ENCODE data around the gene CDH15. TPM values are rescaled to one million over a fixed set of nuclear protein-coding genes. Genes with fewer than 3 reads are reported as not detected.

Gene CDH15
- polyA plus RNA-seq, 1 donor from 2014 or later = not detected

DNA sequence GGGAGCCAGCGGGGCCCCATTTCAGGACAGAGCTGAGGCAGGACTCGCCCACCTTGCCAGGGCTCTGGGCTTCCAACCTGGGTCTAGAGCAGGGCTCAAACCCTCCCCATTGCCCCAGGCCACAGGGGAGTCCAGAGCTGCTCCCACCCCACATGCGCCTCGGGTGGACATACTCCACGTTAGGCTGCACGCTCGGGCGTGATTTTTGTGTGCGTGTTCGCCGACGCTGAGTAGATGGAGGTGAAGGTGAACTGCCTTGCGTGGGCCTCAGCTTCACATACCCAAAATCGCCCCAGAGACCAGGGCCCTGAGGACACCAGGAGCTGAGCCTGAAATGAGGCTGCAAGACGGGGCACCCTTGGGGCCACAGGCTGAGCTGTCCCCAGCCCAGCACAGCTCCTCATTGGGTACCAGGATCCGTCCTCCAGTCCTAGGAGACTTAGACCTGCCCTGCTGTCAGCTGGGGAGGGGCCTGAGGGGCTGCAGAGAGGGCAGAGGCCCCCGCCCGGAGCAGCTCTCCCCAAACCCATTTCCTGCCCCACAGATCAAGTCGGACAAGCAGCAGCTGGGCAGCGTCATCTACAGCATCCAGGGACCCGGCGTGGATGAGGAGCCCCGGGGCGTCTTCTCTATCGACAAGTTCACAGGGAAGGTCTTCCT lies 8.2 kb downstream of the CDH15 start:
- Histone ChIP-seq H3K4me2 (ENCODE audit: low read length) (no peak overlapping the region), H3K36me3 (ENCODE audit: insufficient read depth, low read length) (no peaks in the 10 kb centered on the region), H4K20me1 (ENCODE audit: insufficient read depth) (no peaks in the 10 kb centered on the region), H3K9me2 (ENCODE audit: insufficient read depth, low read length) (no peaks in the 10 kb centered on the region), H3K9me3 (ENCODE audit: low read length) (no peaks in the 10 kb centered on the region), H3K9ac (ENCODE audit: low read length) (no peak overlapping the region), H3K27me3 (ENCODE audit: insufficient read depth, low read depth, low read length) (no peaks in the 10 kb centered on the region), H3K79me2 (replicated peaks; ENCODE audit: insufficient read depth, low read length) (no peaks in the 10 kb centered on the region), H3K27ac (ENCODE audit: low read length) (no peak overlapping the region), H2AFZ (ENCODE audit: low read depth, low read length) (no peak overlapping the region), H3F3A (ENCODE audit: insufficient read depth, low read length, poor library complexity, severe bottlenecking) (no peaks in the 10 kb centered on the region), H3K4me3 (ENCODE audit: low read length) (no peak overlapping the region)
- TF ChIP-seq, protein P1, sequence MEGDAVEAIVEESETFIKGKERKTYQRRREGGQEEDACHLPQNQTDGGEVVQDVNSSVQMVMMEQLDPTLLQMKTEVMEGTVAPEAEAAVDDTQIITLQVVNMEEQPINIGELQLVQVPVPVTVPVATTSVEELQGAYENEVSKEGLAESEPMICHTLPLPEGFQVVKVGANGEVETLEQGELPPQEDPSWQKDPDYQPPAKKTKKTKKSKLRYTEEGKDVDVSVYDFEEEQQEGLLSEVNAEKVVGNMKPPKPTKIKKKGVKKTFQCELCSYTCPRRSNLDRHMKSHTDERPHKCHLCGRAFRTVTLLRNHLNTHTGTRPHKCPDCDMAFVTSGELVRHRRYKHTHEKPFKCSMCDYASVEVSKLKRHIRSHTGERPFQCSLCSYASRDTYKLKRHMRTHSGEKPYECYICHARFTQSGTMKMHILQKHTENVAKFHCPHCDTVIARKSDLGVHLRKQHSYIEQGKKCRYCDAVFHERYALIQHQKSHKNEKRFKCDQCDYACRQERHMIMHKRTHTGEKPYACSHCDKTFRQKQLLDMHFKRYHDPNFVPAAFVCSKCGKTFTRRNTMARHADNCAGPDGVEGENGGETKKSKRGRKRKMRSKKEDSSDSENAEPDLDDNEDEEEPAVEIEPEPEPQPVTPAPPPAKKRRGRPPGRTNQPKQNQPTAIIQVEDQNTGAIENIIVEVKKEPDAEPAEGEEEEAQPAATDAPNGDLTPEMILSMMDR (IDR thresholded peaks at IDR 0.05; ENCODE audit: poor library complexity, severe bottlenecking) = no peak
- no peak for TF ChIP-seq POLR2AphosphoS5 (IDR thresholded peaks at IDR 0.05)
- no peak for TF ChIP-seq RAD21 (conservative IDR thresholded peaks at IDR 0.05)
- TF ChIP-seq EZH2 (IDR thresholded peaks at IDR 0.05; ENCODE audit: borderline replicate concordance, insufficient read depth, low read length, poor library complexity, severe bottlenecking) = no peak
- no peak for TF ChIP-seq MXI1 (conservative IDR thresholded peaks at IDR 0.05; ENCODE audit: poor library complexity, severe bottlenecking)
- TF ChIP-seq, protein P2, sequence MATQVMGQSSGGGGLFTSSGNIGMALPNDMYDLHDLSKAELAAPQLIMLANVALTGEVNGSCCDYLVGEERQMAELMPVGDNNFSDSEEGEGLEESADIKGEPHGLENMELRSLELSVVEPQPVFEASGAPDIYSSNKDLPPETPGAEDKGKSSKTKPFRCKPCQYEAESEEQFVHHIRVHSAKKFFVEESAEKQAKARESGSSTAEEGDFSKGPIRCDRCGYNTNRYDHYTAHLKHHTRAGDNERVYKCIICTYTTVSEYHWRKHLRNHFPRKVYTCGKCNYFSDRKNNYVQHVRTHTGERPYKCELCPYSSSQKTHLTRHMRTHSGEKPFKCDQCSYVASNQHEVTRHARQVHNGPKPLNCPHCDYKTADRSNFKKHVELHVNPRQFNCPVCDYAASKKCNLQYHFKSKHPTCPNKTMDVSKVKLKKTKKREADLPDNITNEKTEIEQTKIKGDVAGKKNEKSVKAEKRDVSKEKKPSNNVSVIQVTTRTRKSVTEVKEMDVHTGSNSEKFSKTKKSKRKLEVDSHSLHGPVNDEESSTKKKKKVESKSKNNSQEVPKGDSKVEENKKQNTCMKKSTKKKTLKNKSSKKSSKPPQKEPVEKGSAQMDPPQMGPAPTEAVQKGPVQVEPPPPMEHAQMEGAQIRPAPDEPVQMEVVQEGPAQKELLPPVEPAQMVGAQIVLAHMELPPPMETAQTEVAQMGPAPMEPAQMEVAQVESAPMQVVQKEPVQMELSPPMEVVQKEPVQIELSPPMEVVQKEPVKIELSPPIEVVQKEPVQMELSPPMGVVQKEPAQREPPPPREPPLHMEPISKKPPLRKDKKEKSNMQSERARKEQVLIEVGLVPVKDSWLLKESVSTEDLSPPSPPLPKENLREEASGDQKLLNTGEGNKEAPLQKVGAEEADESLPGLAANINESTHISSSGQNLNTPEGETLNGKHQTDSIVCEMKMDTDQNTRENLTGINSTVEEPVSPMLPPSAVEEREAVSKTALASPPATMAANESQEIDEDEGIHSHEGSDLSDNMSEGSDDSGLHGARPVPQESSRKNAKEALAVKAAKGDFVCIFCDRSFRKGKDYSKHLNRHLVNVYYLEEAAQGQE (IDR thresholded peaks at IDR 0.05; ENCODE audit: borderline replicate concordance) = no peak
- TF ChIP-seq TAF1 (IDR thresholded peaks at IDR 0.05; ENCODE audit: low read depth) = no peak
- no peak for TF ChIP-seq EP300 (conservative IDR thresholded peaks at IDR 0.05; ENCODE audit: poor library complexity, severe bottlenecking)
- no peak for TF ChIP-seq SMC3 (conservative IDR thresholded peaks at IDR 0.05; ENCODE audit: poor library complexity)

DNA sequence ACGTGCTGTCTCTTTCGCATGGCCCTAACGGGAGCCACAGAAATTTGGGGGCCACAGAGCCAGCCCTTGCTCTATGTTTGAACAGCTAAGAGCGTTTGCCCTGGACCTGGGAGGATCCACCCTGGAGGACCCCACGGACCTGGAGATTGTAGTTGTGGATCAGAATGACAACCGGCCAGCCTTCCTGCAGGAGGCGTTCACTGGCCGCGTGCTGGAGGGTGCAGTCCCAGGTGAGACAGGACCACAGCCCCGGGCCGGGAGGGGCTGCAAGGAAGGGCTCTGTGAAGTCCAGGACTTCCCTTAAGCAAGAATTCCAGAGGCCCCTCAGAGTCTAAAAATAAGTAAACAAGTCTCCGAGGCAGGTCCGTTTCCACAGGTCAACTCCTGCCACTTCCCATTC lies 11.9 kb downstream of the CDH15 start:
- TF ChIP-seq SMC3 (conservative IDR thresholded peaks at IDR 0.05; ENCODE audit: poor library complexity) (no peak), EP300 (conservative IDR thresholded peaks at IDR 0.05; ENCODE audit: poor library complexity, severe bottlenecking) (no peak), TAF1 (IDR thresholded peaks at IDR 0.05; ENCODE audit: low read depth) (no peak), EZH2 (IDR thresholded peaks at IDR 0.05; ENCODE audit: borderline replicate concordance, insufficient read depth, low read length, poor library complexity, severe bottlenecking) (no peak), POLR2AphosphoS5 (IDR thresholded peaks at IDR 0.05) (no peak), MXI1 (conservative IDR thresholded peaks at IDR 0.05; ENCODE audit: poor library complexity, severe bottlenecking) (no peak)
- TF ChIP-seq, protein P2 (IDR thresholded peaks at IDR 0.05; ENCODE audit: borderline replicate concordance) = no peak
- H2AFZ ChIP-seq (ENCODE audit: low read depth, low read length) = no peak overlapping the region
- no peaks in the 10 kb centered on the region for H3K36me3 ChIP-seq (ENCODE audit: insufficient read depth, low read length)
- no peak overlapping the region for H3K27ac ChIP-seq (ENCODE audit: low read length)
- no peaks in the 10 kb centered on the region for H3K9me2 ChIP-seq (ENCODE audit: insufficient read depth, low read length)
- no peaks in the 10 kb centered on the region for H3K9me3 ChIP-seq (ENCODE audit: low read length)
- no peaks in the 10 kb centered on the region for H3F3A ChIP-seq (ENCODE audit: insufficient read depth, low read length, poor library complexity, severe bottlenecking)
- H3K4me2 ChIP-seq (ENCODE audit: low read length) = no peak overlapping the region
- no peaks in the 10 kb centered on the region for H3K27me3 ChIP-seq (ENCODE audit: insufficient read depth, low read depth, low read length)
- no peaks in the 10 kb centered on the region for H3K79me2 ChIP-seq (replicated peaks; ENCODE audit: insufficient read depth, low read length)
- no peaks in the 10 kb centered on the region for H4K20me1 ChIP-seq (ENCODE audit: insufficient read depth)
- H3K4me3 ChIP-seq (ENCODE audit: low read length) = no peak overlapping the region
- H3K9ac ChIP-seq (ENCODE audit: low read length) = no peak overlapping the region

Measured in neural cell (in vitro differentiated cells).